Measurements from ENCODE around the gene SGPP1.

DNA sequence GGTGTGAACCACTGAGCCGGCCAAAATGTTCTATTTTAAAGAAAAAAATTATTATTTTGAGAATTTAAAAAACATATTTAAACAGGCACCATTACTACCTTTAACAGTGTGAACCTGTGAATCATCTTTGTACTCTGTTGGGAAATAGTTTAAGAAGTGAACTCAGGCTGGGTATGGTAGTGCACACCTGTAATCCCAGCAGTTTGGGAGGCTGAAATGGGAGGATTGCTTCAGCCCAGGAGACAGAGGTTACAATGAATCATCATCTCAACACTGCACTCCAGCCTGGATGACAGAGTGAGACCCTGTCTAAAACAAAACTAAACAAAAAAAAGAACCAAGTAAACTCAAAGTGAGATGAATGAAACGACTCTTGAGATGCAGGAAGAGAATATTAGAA, 83.1 kb downstream of the SGPP1 start:
- TF ChIP-seq GATA2 (IDR thresholded peaks at IDR 0.05; ENCODE audit: low read depth, low read length) (no peak), GATA3 (IDR thresholded peaks at IDR 0.05; ENCODE audit: low read depth, low read length) (no peak)

Measured in SH-SY5Y (cell line).